SK-N-SH treated with all-trans-retinoic acid at 6 μM for 48 hours (cell line): ENCODE data around the gene IP6K3.

ENCODE experiments used
- BACH2 ChIP-seq: fragments of 250-450 bp; sonication (Bioruptor Pico); IDR thresholded peaks from 2 replicates; pipeline ENCODE4 v1.9.0; 2021; ENCODE audit warnings: mild to moderate bottlenecking, borderline replicate concordance
- CSDC2 ChIP-seq: fragments of 250-450 bp; sonication (Bioruptor Pico); IDR thresholded peaks from 2 replicates; pipeline ENCODE4 v1.5.0; 2020; ENCODE audit warnings: mild to moderate bottlenecking, moderate library complexity
- OSR1 ChIP-seq: fragments of 250-450 bp; sonication (Bioruptor Pico); IDR thresholded peaks from 2 replicates; pipeline ENCODE4 v1.8.0; 2022; ENCODE audit warnings: moderate library complexity, mild to moderate bottlenecking, inconsistent platforms
- PATZ1 ChIP-seq: fragments of 250-450 bp; sonication (Bioruptor Pico); IDR thresholded peaks from 2 replicates; pipeline ENCODE4 v1.8.0; 2020; ENCODE audit warnings: mild to moderate bottlenecking, moderate library complexity, borderline replicate concordance
- POU6F1 ChIP-seq: fragments of 250-450 bp; sonication (Bioruptor Pico); IDR thresholded peaks from 2 replicates; pipeline ENCODE4 v1.8.0; 2021; ENCODE audit warnings: low read depth, mild to moderate bottlenecking, moderate library complexity, borderline replicate concordance
- TSHZ2 ChIP-seq: fragments of 250-450 bp; sonication (Bioruptor Pico); IDR thresholded peaks from 2 replicates; pipeline ENCODE4 v1.5.0; 2020; ENCODE audit warnings: mild to moderate bottlenecking, moderate library complexity
- ZNF565 ChIP-seq: fragments of 450-650 bp; formaldehyde crosslinking; conservative IDR thresholded peaks from 2 replicates; pipeline ENCODE4 v1.5.0; 2020; ENCODE audit warnings: low read depth, mild to moderate bottlenecking, moderate library complexity

- no peak for TF ChIP-seq CSDC2 (CRISPR knock-in tag)
- TF ChIP-seq ZNF565 (CRISPR knock-in tag) = no peak
- TF ChIP-seq PATZ1 (CRISPR knock-in tag) = no peak
- TF ChIP-seq TSHZ2 (CRISPR knock-in tag) = no peak
- TF ChIP-seq OSR1 (CRISPR knock-in tag) = no peak
- no peak for TF ChIP-seq BACH2 (CRISPR knock-in tag)
- no peak for TF ChIP-seq POU6F1 (CRISPR knock-in tag)
Measured at GRCh38 chr6:33794910-33795623, 48.4 kb upstream of the IP6K3 start.
